ENCODE data around the gene MBNL1.

GRCh38 chr3:152325136-152325535 is 56.4 kb downstream of the MBNL1 start:
- TF ChIP-seq CTCF (IDR thresholded peaks at IDR 0.05) (no peak), EP300 (IDR thresholded peaks at IDR 0.05) (no peak), POLR2A (IDR thresholded peaks at IDR 0.05) (no peak)

Measured in tibial nerve (tissue), 4 donors.